ENCODE data around the gene PPP1R37.

- no peak for TF ChIP-seq NRF1 (IDR thresholded peaks at IDR 0.05; ENCODE audit: low read depth, low read length)
- no peak for TF ChIP-seq EZH2 (IDR thresholded peaks at IDR 0.05; ENCODE audit: low read depth, low read length, severe bottlenecking)
- no peak for TF ChIP-seq YY1 (IDR thresholded peaks at IDR 0.05; ENCODE audit: low read depth, low read length)
- TF ChIP-seq SUZ12 (IDR thresholded peaks at IDR 0.05; ENCODE audit: low read length), result no peak
- TF ChIP-seq, protein P1, sequence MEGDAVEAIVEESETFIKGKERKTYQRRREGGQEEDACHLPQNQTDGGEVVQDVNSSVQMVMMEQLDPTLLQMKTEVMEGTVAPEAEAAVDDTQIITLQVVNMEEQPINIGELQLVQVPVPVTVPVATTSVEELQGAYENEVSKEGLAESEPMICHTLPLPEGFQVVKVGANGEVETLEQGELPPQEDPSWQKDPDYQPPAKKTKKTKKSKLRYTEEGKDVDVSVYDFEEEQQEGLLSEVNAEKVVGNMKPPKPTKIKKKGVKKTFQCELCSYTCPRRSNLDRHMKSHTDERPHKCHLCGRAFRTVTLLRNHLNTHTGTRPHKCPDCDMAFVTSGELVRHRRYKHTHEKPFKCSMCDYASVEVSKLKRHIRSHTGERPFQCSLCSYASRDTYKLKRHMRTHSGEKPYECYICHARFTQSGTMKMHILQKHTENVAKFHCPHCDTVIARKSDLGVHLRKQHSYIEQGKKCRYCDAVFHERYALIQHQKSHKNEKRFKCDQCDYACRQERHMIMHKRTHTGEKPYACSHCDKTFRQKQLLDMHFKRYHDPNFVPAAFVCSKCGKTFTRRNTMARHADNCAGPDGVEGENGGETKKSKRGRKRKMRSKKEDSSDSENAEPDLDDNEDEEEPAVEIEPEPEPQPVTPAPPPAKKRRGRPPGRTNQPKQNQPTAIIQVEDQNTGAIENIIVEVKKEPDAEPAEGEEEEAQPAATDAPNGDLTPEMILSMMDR (IDR thresholded peaks at IDR 0.05; ENCODE audit: control extremely low read depth in 1 of 3, insufficient read depth in 1 of 3, low read depth in 1 of 3, low read length in 3 of 3), result no peak
- TF ChIP-seq POLR2AphosphoS5 (IDR thresholded peaks at IDR 0.05; ENCODE audit: low read depth, low read length), result no peak
- TF ChIP-seq POLR2A (IDR thresholded peaks at IDR 0.05; ENCODE audit: control extremely low read depth in 1 of 2, low read depth in 2 of 2, low read length in 2 of 2), result no peak
- no peak for TF ChIP-seq SIN3A (conservative IDR thresholded peaks at IDR 0.05 in 1 of 2, IDR thresholded peaks at IDR 0.05 in 1 of 2; ENCODE audit: low read depth in 1 of 2, low read length in 2 of 2)
- TF ChIP-seq TAF1 (IDR thresholded peaks at IDR 0.05; ENCODE audit: low read depth, low read length), result no peak
- TF ChIP-seq HDAC2 (IDR thresholded peaks at IDR 0.05; ENCODE audit: borderline replicate concordance in 1 of 2, low read depth in 2 of 2, low read length in 2 of 2), result no peak
- no peak for TF ChIP-seq MAFK (IDR thresholded peaks at IDR 0.05; ENCODE audit: low read depth, low read length)
- no peak for TF ChIP-seq TEAD4 (IDR thresholded peaks at IDR 0.05; ENCODE audit: low read depth, low read length)
- no peak for TF ChIP-seq KDM4A (IDR thresholded peaks at IDR 0.05; ENCODE audit: low read depth, low read length, severe bottlenecking)
These were observed 19.3 kb downstream of the PPP1R37 start for GRCh38 chr19:45112111-45112827.
